Stimulated activated CD8-positive, alpha-beta memory T cell treated with anti-CD3 and anti-CD28 coated beads, Interleukin-4, amount 100 ng/mL, for 4 hours (primary cell): ENCODE results near the gene PAFAH1B1.

ENCODE experiments used
- DNase-seq, 2 donors: peaks; one replicate each; pipeline ENCODE4 v3.0.0-alpha.2; 2020; ENCODE audit warnings: low read depth in 2 of 2, low spot score in 1 of 2

PAFAH1B1 gene

GRCh38 chr17:2701996-2702741, 108.7 kb downstream of the PAFAH1B1 start:
- no peak for DNase-seq

DNA sequence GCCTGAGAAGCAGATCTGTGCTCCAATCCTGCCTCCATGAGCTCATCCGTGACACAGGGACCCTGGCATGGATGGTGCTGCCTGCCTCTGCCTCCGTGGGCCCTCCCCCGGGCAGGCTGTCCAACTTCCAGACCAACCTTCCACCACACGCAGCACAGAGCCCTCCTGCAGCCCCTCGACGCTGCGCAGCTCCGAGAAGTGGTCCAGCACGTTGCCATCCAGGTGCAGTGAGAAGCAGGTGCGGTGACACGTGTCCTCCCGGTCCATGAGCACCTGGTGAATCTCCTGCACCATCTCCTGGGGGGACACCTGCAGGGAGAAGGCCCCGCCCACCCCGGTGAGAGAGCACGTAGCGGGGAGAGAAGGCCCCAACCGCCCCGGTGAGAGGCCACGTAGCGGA, 109.7 kb downstream of the PAFAH1B1 start:
- DNase-seq = no peak

- DNase-seq = no peak
Observed at GRCh38 chr17:2703606-2704005, 110.2 kb downstream of the PAFAH1B1 start.

DNA sequence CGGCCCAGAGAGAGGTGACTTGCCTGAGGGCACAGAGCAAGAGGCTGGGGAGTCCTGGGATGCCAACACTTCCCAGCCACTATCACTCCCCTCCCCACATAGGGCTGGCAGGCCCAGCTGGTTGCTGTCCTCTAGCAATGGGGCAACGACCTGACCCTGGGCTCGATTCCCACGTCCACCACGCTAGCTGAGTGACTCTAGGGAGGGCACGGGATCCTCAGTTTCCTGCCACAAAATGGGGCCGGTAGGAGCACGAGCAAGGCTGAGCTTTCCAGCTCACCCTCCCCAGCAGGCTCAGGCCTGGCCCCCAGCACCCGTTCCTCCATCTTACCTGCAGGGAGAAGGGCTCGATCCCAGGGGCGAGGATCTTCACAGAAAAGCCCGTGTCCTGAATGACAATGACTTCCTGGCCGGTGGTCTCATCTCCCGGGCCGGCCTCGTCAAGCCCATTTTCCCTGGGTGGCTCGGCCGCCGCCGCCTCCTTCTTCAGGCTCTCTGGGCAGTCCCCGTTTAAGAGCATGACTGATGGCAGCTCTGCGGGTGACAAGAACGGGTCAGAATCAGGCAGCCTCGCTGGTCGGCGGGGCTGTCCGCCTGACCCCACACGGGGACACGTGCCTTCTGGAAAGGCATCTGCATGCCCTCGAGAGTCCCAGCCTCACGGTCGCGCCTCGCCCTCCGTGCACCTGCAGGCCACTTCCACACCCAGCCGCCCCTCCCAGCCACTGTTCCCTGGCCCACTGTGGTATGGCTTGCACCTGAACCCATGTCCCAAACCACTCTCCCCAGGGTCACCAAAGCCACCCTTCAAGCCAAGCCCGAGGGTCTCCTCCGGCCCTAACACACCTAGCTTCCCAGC, 110.8 kb downstream of the PAFAH1B1 start:
- DNase-seq = no peak

DNA sequence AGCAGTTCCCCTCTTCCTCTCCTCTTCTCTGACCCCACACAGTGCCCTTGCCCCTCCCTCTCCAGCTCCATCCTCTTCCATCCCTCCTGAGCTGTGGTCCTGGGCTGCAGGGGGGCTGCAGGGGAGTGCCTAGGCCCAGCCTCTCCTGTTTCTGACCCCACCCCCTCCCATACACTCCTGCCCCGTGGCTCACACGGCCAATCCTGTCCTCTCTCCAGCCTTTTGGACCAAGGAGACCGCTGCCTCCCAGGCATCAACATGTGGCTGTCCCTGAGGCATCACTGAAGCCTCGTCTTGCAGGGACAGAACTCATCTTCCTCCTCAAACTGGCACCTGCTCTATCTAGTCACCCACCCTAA, 111.4 kb downstream of the PAFAH1B1 start:
- DNase-seq = no peak

- no peak for DNase-seq
Observed at GRCh38 chr17:2705263-2705662, 111.8 kb downstream of the PAFAH1B1 start.

GRCh38 chr17:2705888-2706795, 112.7 kb downstream of the PAFAH1B1 start:
- no peak for DNase-seq

DNA sequence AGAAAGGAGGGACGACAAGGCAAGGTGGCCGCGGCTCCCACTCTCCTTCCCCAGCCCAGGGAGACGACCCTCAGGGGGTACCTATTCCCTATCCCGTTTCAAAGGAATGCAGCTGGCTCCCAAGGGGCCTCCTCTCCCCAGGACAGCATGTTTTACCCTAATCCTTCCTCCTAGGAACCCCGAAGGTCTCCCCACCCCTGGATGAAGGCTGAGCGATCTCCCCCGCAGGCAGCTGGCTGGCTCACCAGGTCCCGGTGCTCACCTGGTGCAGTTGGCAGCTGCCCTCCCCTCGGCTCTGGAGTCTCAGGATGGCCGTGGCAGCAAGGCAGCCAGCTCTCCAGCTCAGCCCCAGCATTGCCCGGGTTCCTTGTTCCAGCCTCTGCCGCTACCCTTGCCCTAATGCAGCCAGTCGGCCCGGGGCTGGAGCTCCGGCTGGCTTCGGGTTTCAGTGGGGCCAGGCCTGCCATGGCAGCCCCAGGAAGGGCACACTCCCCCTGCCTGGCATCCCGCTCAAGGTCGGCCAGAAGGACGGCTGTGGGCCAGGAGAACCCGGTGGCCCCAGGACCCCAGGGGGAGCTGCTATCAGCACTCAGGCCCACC, 113.6 kb downstream of the PAFAH1B1 start:
- no peak for DNase-seq

GRCh38 chr17:2707721-2708584, 114.5 kb downstream of the PAFAH1B1 start:
- DNase-seq = no peak

- DNase-seq = no peak
Observed at GRCh38 chr17:2708585-2709182, 115.2 kb downstream of the PAFAH1B1 start.

DNA sequence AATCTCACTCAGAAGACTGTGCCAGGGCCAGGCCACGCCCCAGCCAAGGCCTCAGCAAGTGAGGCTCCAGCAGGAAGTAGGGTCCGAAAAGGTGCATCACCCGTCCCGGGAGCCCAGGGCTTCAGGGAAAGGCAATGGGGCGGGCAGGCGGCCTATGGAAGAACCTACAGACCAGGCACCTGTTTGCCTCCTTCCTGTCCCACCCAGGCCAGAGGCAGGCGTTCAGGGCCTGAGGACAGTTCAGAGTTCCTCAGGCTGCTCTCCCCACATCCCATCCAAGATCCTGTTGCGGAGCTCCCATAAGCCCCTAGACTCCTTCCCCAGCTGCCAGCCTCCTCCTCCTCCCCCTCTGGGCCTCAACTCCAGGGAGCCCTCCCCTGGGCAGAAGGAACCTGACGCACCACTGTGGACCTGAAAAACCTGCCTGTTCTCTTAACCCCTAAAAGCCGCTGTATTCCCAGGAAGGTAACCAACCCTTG, 115.8 kb downstream of the PAFAH1B1 start:
- no peak for DNase-seq

GRCh38 chr17:2710071-2710802, 116.8 kb downstream of the PAFAH1B1 start:
- no peak for DNase-seq

DNA sequence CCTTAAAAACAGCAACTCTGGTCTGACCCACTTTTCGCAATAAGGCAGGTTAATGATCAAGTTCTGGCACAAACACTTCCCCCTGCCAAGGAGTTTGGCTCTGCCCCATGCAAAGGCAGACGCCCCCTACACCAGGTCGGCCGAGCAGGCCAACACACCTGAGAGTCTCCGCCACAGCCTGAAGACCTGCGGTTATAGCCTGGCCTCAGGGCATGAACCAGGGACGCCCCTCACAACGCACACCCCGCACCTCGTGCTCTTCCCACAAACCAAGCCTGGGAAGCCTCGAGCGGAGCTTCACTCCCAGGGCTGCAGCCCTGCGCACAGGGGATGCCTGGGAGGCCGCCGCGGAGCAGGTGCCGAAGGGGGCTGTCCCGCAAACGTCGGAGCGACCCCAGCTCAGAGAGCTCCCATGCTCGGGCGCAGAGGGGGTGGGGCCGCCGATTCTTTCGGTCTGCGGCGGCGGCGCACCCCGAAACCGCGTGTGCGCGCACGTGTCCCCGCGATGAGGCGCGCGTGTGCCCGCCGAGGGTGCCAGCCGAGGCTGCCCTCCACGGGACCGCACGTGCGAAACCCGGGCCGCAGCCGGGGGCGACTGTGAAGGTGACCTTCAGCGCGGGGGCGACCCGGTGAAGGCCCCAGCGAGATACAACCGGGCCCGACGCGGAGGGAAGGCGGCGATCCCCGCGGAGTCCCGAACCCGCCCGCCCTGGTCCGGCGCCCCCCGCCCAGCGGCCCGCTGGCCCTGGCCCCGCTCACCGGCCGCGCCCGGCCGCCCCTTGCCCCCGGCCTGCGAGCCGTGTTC, 117.6 kb downstream of the PAFAH1B1 start:
- DNase-seq = no peak

GRCh38 chr17:2711608-2712299, 118.3 kb downstream of the PAFAH1B1 start, which contains the start of gene CLUH:
Gene CLUH, minus strand, starts transcription at chr17:2711764. Its CDS starts 103 bp downstream, at chr17:2711661.
- DNase-seq = peak; percentile 90 to 96

GRCh38 chr17:2712300-2713043, 119.0 kb downstream of the PAFAH1B1 start:
- DNase-seq = no peak

DNA sequence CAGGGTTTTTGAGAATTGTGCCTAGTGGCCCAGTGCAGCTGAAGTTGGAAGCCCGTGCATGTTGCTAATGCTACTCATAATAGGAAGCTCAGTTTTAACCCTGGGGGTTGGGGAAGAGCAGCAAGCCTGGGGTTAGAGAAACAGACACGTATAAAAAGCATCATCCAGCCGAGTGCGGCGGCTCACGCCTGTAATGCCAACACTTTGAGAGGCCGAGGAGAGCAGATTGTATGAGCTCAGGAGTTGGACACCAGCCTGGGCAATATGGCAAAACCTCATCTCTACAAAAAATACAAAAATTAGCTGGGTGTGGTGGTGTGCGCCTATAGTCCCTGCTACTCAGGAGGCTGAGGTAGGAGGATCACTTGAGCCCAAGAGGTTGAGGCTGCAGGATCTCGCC, 120.4 kb downstream of the PAFAH1B1 start:
- no peak for DNase-seq

DNA sequence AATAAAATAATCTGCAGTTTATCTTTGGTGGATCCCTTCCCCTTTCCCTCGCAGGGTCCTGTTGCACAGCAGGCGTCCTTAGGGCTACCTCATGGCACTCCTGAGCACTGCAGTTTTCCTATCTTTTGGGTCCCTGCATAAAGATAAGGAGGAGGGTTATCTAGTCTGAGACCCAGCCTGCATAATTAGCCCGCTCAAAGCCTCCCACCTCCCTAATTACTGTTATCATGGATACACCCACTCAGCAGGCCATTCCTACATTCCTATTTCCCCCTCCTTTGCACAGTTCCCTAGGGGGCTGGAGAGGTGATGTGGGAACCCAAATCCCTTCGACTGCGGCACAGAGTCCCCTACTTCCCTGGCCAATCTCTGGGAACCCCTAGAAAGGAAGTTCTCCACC, 123.2 kb downstream of the PAFAH1B1 start:
- no peak for DNase-seq
